ENCODE measurements around the gene EHBP1. TPM values are rescaled to one million over a fixed set of nuclear protein-coding genes. Genes with fewer than 3 reads are reported as not detected.

EHBP1 gene
- total and polyA plus RNA-seq, 2 experiments from 2014 or later, result 11.7 to 30.8 TPM

GRCh38 chr2:62999905-63000304 is 294.4 kb downstream of the EHBP1 start:
- Histone ChIP-seq H3K9me3 (ENCODE audit: low read depth) (no peaks in the 10 kb centered on the region), H3K27me3 (no peaks in the 10 kb centered on the region), H3K27ac (no peak overlapping the region), H3K36me3 (peaks cover 8% of the 10 kb centered on the region), H3K4me3 (no peak overlapping the region), H3K4me1 (ENCODE audit: low read depth) (peaks cover 1% of the 10 kb centered on the region)
- no peak for TF ChIP-seq CTCF (IDR thresholded peaks at IDR 0.05; ENCODE audit: low read depth, low read length)
- peak in 1 of 2 donors; percentile 42 for DNase-seq (ENCODE audit: low read depth in 1 of 2, low spot score in 1 of 2)

GRCh38 chr2:63000801-63001200 is 295.3 kb downstream of the EHBP1 start:
- no peak overlapping the region for H3K27ac ChIP-seq
- H3K4me1 ChIP-seq (ENCODE audit: low read depth), result no peaks in the 10 kb centered on the region
- peaks cover 8% of the 10 kb centered on the region for H3K36me3 ChIP-seq
- H3K4me3 ChIP-seq, result no peak overlapping the region
- peak in 1 of 2 donors; percentile 63 for DNase-seq (ENCODE audit: low read depth in 1 of 2, low spot score in 1 of 2)
- no peaks in the 10 kb centered on the region for H3K27me3 ChIP-seq
- no peak for TF ChIP-seq CTCF (IDR thresholded peaks at IDR 0.05; ENCODE audit: low read depth, low read length)
- H3K9me3 ChIP-seq (ENCODE audit: low read depth), result no peaks in the 10 kb centered on the region

- Histone ChIP-seq H3K4me3 (no peak overlapping the region), H3K4me1 (ENCODE audit: low read depth) (no peaks in the 10 kb centered on the region), H3K27ac (no peak overlapping the region), H3K27me3 (no peaks in the 10 kb centered on the region), H3K9me3 (ENCODE audit: low read depth) (no peaks in the 10 kb centered on the region), H3K36me3 (peaks cover 8% of the 10 kb centered on the region)
- DNase-seq (ENCODE audit: low read depth in 1 of 2, low spot score in 1 of 2), result no peak
- TF ChIP-seq CTCF (IDR thresholded peaks at IDR 0.05; ENCODE audit: low read depth, low read length), result no peak
These were observed 296.1 kb downstream of the EHBP1 start for GRCh38 chr2:63001576-63001975.

GRCh38 chr2:63003351-63003750 is 297.8 kb downstream of the EHBP1 start:
- TF ChIP-seq CTCF (IDR thresholded peaks at IDR 0.05; ENCODE audit: low read depth, low read length), result no peak
- H3K4me1 ChIP-seq (ENCODE audit: low read depth), result peaks cover 6% of the 10 kb centered on the region
- H3K27me3 ChIP-seq, result no peaks in the 10 kb centered on the region
- H3K9me3 ChIP-seq (ENCODE audit: low read depth), result no peaks in the 10 kb centered on the region
- peaks cover 8% of the 10 kb centered on the region for H3K36me3 ChIP-seq
- no peak for DNase-seq (ENCODE audit: low read depth in 1 of 2, low spot score in 1 of 2)
- H3K27ac ChIP-seq, result no peak overlapping the region
- H3K4me3 ChIP-seq, result no peak overlapping the region

- no peaks in the 10 kb centered on the region for H3K9me3 ChIP-seq (ENCODE audit: low read depth)
- no peak for DNase-seq (ENCODE audit: low read depth in 1 of 2, low spot score in 1 of 2)
- TF ChIP-seq CTCF (IDR thresholded peaks at IDR 0.05; ENCODE audit: low read depth, low read length), result no peak
- no peak overlapping the region for H3K4me3 ChIP-seq
- H3K27ac ChIP-seq, result no peak overlapping the region
- no peaks in the 10 kb centered on the region for H3K27me3 ChIP-seq
- peaks cover 27% of the 10 kb centered on the region for H3K4me1 ChIP-seq (ENCODE audit: low read depth)
- no peaks in the 10 kb centered on the region for H3K36me3 ChIP-seq
These were observed 302.4 kb downstream of the EHBP1 start for GRCh38 chr2:63007813-63008458.
